Esophagus squamous epithelium (tissue), 4 donors: ENCODE data around the gene DUS1L.

Experiments used
- POLR2A ChIP-seq, 4 donors: fragments of 450-650 bp; IDR thresholded peaks; one replicate each; pipeline ENCODE4 v1.6.1; 2017; ENCODE audit warnings: antibody characterized with exemption in 4 of 4, mild to moderate bottlenecking in 4 of 4, moderate library complexity in 3 of 4
- TF ChIP-seq, protein P1 (sequence below), 6 experiments: fragments of 450-650 bp in 4 of 6; fragments of 200-600 bp in 2 of 6; sonication (generic) in 2 of 6; IDR thresholded peaks; one replicate each; pipeline ENCODE4 v1.5.1; 2016 to 2019; ENCODE audit warnings: antibody characterized with exemption in 6 of 6, mild to moderate bottlenecking in 4 of 6, moderate library complexity in 4 of 6

DNA sequence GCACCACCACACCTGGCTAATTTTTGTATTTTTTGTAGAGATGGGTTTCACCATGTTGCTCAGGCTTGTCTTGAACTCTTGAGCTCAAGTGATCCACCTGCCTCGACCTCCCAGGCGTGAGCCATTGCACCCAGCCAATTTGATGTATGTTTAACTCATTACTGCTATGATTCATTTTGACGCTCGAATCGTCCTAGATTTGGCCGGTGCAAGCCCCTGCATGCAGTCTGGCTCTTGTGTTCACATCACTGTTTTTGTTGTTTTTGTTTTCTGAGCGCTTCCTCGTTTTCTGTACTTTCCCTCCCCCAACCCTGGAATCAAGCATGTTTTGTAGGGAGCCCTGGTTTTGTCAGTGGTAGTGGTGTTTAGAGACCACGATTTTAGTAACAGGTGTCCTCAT, 7.8 kb upstream of the DUS1L start:
- TF ChIP-seq, protein P1, sequence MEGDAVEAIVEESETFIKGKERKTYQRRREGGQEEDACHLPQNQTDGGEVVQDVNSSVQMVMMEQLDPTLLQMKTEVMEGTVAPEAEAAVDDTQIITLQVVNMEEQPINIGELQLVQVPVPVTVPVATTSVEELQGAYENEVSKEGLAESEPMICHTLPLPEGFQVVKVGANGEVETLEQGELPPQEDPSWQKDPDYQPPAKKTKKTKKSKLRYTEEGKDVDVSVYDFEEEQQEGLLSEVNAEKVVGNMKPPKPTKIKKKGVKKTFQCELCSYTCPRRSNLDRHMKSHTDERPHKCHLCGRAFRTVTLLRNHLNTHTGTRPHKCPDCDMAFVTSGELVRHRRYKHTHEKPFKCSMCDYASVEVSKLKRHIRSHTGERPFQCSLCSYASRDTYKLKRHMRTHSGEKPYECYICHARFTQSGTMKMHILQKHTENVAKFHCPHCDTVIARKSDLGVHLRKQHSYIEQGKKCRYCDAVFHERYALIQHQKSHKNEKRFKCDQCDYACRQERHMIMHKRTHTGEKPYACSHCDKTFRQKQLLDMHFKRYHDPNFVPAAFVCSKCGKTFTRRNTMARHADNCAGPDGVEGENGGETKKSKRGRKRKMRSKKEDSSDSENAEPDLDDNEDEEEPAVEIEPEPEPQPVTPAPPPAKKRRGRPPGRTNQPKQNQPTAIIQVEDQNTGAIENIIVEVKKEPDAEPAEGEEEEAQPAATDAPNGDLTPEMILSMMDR (IDR thresholded peaks at IDR 0.05) = no peak
- TF ChIP-seq POLR2A (IDR thresholded peaks at IDR 0.05) = no peak
